Thymus (tissue), 11 donors: ENCODE results near the gene SLC17A9. TPM values are rescaled to one million over a fixed set of nuclear protein-coding genes. Genes with fewer than 3 reads are reported as not detected.

ENCODE experiments used
- DNase-seq, 9 donors: peaks; one replicate each; pipeline ENCODE4 v3.0.0-alpha.2; 2013; ENCODE audit warnings: low spot score in 9 of 9, low read depth in 6 of 9, missing footprints in 1 of 9
- H3K27ac ChIP-seq, 2 donors: one replicate each; pipeline ENCODE4 v1.5.1; 2013; ENCODE audit warnings: control low read depth in 1 of 2, low read depth in 1 of 2, low read length in 1 of 2, mild to moderate bottlenecking in 1 of 2, moderate library complexity in 1 of 2
- H3K27me3 ChIP-seq, 2 donors: one replicate each; pipeline ENCODE4 v1.5.1; 2013; ENCODE audit warnings: low read length in 1 of 2; ENCODE audit not compliant: control insufficient read depth in 2 of 2, insufficient read depth in 1 of 2
- H3K36me3 ChIP-seq, 2 donors: one replicate each; pipeline ENCODE4 v1.5.1; 2013; ENCODE audit warnings: low read length in 1 of 2, mild to moderate bottlenecking in 1 of 2, moderate library complexity in 1 of 2; ENCODE audit not compliant: control insufficient read depth in 2 of 2, insufficient read depth in 2 of 2
- H3K4me1 ChIP-seq, 2 donors: one replicate each; pipeline ENCODE4 v1.5.1; 2013; ENCODE audit warnings: low read length in 2 of 2; ENCODE audit not compliant: control insufficient read depth in 2 of 2, insufficient read depth in 2 of 2
- H3K4me3 ChIP-seq, 2 donors: one replicate each; pipeline ENCODE4 v1.5.1; 2013; ENCODE audit warnings: low read length in 2 of 2, control low read depth in 1 of 2, mild to moderate bottlenecking in 1 of 2
- H3K9me3 ChIP-seq, 2 donors: one replicate each; pipeline ENCODE4 v1.5.1; 2013; ENCODE audit warnings: low read length in 1 of 2, mild to moderate bottlenecking in 1 of 2; ENCODE audit not compliant: control insufficient read depth in 2 of 2, insufficient read depth in 1 of 2
- WGBS: extraction: QIAGEN DNeasy Blood & Tissue Kit; methylation state at CpG from one replicate; pipeline ENCODE4 v1.1.7; 2013; 5-methylcytosine and 5-hydroxymethylcytosine counted together
- polyA plus RNA-seq: library from polyadenylated mRNA; stranded (reverse); fragments of 200-250 nt; gene quantifications from one replicate; pipeline ENCODE4 v1.2.3, GENCODE V29; 2013
- total RNA-seq: library from RNA; stranded (reverse); fragments of 120-200 nt; gene quantifications from one replicate; pipeline ENCODE4 v1.2.4, GENCODE V29; 2013
- donor health status: healthy.

The SLC17A9 gene
- total and polyA plus RNA-seq, 2 donors, result 1.2 to 10.0 TPM

- H3K4me1 ChIP-seq, result peaks cover 8 to 9% of the 10 kb centered on the region in 2 donors
- no peak overlapping the region for H3K27ac ChIP-seq
- no peak for DNase-seq
- WGBS, result 97% methylated on average over 8 of the region's 8 CpGs
- no peak overlapping the region for H3K4me3 ChIP-seq
- no peaks in the 10 kb centered on the region for H3K27me3 ChIP-seq
- peaks cover 3 to 5% of the 10 kb centered on the region in 2 donors for H3K9me3 ChIP-seq
- H3K36me3 ChIP-seq, result peaks cover 80 to 85% of the 10 kb centered on the region in 2 donors
Observed at GRCh38 chr20:62944184-62944583, 8.3 kb upstream of the SLC17A9 start.

GRCh38 chr20:62944746-62945145 lies 7.8 kb upstream of the SLC17A9 start:
- peaks cover 2 to 8% of the 10 kb centered on the region in 2 donors for H3K4me1 ChIP-seq
- no peak overlapping the region for H3K4me3 ChIP-seq
- H3K36me3 ChIP-seq, result peaks cover 84 to 91% of the 10 kb centered on the region in 2 donors
- 98% methylated on average over 10 of the region's 10 CpGs for WGBS
- peaks cover 3 to 11% of the 10 kb centered on the region in 2 donors for H3K9me3 ChIP-seq
- no peak overlapping the region for H3K27ac ChIP-seq
- H3K27me3 ChIP-seq, result no peaks in the 10 kb centered on the region
- DNase-seq, result no peak

GRCh38 chr20:62945771-62946339 lies 6.7 kb upstream of the SLC17A9 start:
- no peak for DNase-seq
- no peak overlapping the region for H3K27ac ChIP-seq

DNA sequence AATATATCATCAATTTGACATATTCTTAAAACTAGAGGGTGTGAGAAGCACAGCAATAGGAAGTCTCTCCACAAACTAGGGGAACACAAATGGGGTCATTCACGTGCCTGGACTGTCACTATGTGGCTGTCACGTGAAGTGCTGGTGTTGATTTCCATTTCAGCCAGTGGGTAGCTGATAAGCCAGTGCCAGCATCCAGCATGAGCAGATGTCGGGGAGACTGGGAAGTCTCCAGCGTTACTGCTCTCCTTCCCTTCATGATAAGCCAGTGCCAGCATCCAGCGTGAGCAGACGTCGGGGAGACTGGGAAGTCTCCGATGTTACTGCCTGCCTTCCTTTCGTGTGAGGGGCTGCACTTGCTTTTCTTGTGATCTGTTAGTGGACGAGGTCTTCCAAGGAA lies 5.6 kb upstream of the SLC17A9 start:
- 92% methylated on average over 10 of the region's 10 CpGs for WGBS
- peaks cover 77 to 86% of the 10 kb centered on the region in 2 donors for H3K36me3 ChIP-seq
- H3K4me1 ChIP-seq, result peaks cover 0 to 14% of the 10 kb centered on the region in 2 donors
- no peaks in the 10 kb centered on the region for H3K27me3 ChIP-seq
- H3K4me3 ChIP-seq, result no peak overlapping the region
- peaks cover 3 to 16% of the 10 kb centered on the region in 2 donors for H3K9me3 ChIP-seq
- H3K27ac ChIP-seq, result no peak overlapping the region
- DNase-seq, result no peak

More at GRCh38 chr20:62945771-62946339, 6.7 kb upstream of the SLC17A9 start:
- H3K9me3 ChIP-seq, result peaks cover 3 to 16% of the 10 kb centered on the region in 2 donors
- peaks cover 0 to 6% of the 10 kb centered on the region in 2 donors for H3K4me1 ChIP-seq
- 96% methylated on average over 25 of the region's 25 CpGs for WGBS
- no peaks in the 10 kb centered on the region for H3K27me3 ChIP-seq
- H3K36me3 ChIP-seq, result peaks cover 87 to 96% of the 10 kb centered on the region in 2 donors
- no peak overlapping the region for H3K4me3 ChIP-seq

DNA sequence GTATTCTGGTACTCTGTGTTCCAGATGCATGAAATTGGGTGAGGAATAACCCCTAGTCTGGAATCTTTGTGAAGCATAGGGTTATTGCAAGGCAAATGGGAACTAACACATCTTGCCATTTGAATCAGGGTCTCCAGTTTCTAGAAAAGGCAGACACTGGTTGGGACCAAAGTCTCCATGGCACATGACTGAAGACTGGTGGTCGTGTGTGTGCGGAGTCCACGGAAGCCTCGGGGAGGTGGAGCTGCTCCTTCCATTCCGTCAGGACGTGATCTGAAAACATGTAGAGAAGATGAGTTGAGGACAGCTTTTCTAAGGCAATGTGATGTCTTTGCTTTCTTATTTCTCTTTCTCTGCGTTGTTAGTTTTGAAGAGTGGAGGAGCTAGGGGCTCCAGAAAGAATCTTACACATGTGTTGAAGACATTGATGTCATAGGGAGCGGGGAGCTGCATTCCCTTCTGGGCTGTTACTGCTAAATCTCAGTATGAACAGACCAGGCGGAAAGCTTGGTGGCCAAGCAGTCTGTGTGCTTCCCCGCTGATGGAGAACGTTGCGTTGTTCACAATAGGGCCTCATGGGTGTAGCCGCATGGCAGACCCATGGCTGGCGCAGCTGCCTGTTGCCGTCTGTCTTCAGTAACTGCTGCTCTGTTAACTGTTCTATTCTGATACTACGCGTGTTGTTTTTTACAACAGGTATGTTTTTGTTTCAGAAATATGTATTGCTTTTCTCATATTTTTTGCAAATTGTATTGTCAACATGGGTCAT lies 4.8 kb upstream of the SLC17A9 start:
- Histone ChIP-seq H3K4me1 (peaks cover 6 to 20% of the 10 kb centered on the region in 2 donors), H3K27me3 (no peaks in the 10 kb centered on the region), H3K27ac (no peak overlapping the region), H3K4me3 (no peak overlapping the region), H3K36me3 (peaks cover 70 to 78% of the 10 kb centered on the region in 2 donors), H3K9me3 (peaks cover 3 to 16% of the 10 kb centered on the region in 2 donors)
- no peak for DNase-seq
- WGBS, result 98% methylated on average over 17 of the region's 17 CpGs

DNA sequence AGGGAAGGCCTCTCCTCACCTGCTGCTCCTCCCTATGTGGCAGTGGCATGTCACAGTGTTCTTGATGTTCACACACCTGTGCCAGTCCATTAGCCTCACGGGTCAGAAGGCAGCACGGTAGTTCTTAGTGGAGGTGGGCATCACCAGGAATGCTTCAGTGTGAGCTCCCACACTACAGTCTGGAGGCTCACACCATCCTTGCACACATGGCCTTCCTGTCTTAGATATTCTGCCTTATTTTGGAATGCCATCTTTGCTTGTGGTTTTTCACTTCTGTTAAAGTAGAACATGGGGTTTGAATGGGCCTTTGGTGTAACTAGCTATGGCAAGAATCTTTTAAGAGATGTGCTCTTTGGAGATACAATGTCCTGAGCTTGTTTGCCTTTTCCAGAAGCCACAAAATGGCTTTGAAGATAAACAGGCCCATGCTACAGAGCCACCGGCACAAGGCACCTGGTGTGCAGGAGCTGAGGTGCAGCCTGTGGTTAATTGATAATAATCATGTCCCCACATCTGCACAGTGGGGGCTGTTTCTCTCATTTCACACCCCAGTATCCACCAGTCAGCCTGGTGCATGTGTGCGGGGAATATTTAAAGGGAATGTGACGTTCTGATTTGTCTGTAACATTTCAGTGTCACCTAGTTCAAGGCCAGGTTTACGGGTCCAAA lies 3.2 kb upstream of the SLC17A9 start:
- no peak for DNase-seq
- Histone ChIP-seq H3K27me3 (peaks cover 0 to 4% of the 10 kb centered on the region in 2 donors), H3K4me3 (no peak overlapping the region), H3K36me3 (peaks cover 56 to 63% of the 10 kb centered on the region in 2 donors), H3K27ac (no peak overlapping the region), H3K9me3 (peaks cover 3 to 16% of the 10 kb centered on the region in 2 donors), H3K4me1 (peaks cover 17 to 36% of the 10 kb centered on the region in 2 donors)
- 79% methylated on average over 6 of the region's 6 CpGs for WGBS

DNA sequence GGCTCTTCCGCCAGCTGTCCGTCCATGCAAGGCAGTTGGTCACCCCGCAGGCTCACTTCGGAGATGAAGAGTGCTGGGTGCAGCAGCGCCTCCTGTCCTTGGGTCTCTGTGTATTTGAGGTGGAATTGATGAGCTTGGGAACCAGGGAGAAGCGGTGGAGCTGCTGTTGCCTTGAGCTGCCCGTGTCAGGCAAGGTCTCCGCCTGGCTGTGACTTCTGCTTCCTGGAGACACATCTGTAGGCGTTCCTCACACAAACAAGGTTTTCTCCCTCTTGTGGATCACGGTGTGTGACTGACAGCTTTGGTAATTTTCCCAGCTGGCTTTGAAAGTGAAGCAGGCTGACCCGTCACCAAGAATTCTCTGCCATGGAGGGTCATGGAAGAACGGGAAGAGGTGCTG lies 2.5 kb upstream of the SLC17A9 start:
- no peak for DNase-seq
- H3K4me1 ChIP-seq, result peaks cover 24 to 43% of the 10 kb centered on the region in 2 donors
- peaks cover 50 to 56% of the 10 kb centered on the region in 2 donors for H3K36me3 ChIP-seq
- peaks cover 0 to 4% of the 10 kb centered on the region in 2 donors for H3K27me3 ChIP-seq
- no peak overlapping the region for H3K27ac ChIP-seq
- WGBS, result 96% methylated on average over 12 of the region's 12 CpGs
- no peak overlapping the region for H3K4me3 ChIP-seq
- peaks cover 3 to 16% of the 10 kb centered on the region in 2 donors for H3K9me3 ChIP-seq

DNA sequence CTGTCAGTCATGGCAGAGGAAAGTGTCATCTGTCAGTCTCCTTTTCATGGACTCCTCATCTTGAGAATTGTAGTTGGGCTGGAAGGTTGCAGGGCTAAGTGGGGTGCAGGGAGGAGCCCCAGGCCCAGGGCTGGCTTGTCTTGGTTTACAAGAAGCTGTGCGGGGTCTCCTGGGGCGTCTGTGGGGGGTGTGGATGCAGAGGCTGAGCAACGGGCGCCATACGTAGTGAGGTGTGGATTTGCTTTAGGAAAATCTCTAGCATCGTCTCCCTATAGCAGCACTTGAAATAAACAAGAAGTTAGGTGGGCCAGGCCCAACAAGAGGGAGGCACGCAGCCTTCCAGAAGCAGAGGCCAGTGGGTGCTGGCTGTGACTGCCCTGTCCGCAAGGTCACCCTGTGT lies 1.8 kb upstream of the SLC17A9 start:
- 98% methylated on average over 8 of the region's 8 CpGs for WGBS
- no peak overlapping the region for H3K4me3 ChIP-seq
- DNase-seq, result no peak
- H3K4me1 ChIP-seq, result peaks cover 24 to 50% of the 10 kb centered on the region in 2 donors
- peaks cover 0 to 4% of the 10 kb centered on the region in 2 donors for H3K27me3 ChIP-seq
- peaks cover 3 to 16% of the 10 kb centered on the region in 2 donors for H3K9me3 ChIP-seq
- peaks cover 43 to 48% of the 10 kb centered on the region in 2 donors for H3K36me3 ChIP-seq
- no peak overlapping the region for H3K27ac ChIP-seq
